ENCODE measurements around the gene ALDH18A1.
A peak's percentile ranks its signal among the peaks of the same experiment; 100 is the strongest.

Gene ALDH18A1

DNA sequence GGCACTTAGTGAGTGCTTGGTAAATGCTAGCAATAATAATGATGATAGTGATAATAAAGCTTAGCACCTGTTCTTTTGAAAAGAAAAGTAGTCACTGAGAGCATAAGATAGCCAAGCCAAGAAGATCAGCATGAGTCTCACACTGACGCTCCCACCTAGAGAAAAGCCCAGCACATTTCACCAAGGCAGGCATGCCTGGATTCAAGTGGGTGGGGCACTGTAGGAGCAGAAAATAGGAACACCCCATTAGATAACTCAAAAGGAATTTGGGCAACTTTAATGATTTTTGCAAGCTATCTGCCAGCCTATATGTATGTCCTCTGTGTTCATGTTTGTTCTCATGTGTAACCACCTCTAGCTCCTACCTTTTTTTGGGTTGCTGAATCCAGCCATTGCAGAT, 77.2 kb downstream of the ALDH18A1 start:
- no peak for DNase-seq (ENCODE audit: low spot score)

DNA sequence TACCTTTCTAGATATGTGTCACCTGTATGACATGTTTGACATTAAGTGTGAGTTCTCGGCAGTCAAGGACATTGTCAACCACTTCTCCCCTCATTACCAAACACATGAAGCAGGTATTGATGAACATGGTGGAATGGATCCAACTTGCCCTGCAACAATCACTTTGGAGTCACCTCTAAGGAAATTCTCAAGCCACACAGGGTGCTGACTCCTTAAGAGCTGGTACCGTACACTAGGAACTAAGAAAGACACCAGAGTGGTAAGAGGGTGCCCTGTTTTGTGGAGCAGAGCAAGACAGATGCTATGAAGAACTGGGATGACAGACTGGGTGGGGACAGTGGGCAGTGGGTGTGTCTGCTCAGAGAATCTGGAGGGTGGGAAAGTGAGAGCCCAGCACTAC, 77.9 kb downstream of the ALDH18A1 start:
- DNase-seq (ENCODE audit: low spot score): no peak

DNA sequence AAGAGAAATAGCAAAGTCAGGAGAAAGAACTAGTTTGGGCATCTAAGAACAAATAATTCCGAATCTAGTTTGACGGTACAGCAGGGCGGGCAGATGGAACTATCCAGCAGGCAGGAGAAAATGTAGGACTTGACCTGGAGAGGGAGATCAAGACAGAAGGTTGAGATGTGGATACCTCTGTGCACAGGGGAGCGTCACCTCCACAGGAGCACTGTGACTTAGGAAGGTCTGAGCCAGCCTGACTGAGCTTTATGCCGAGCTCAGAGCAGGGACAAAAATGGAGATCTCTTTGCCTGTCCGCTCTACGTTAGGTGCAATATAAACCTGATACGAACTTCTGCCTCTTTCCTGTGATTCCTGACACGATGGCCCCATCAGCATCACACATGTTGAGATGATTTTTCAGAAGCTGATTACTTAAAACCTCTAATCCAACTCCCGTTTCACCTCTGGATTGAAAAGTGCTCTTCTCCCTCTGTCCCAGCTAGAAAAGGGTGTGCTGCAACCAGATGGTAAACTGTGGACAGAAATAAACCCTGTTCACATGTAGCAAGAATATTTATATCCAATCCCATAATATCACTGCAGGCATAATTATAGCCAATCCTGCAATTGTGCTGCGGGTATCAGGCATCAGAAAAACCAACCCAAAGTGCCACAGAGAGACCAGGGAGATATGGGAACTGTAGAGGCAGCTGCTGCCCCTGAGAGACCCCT, 81.7 kb downstream of the ALDH18A1 start:
- no peak for DNase-seq (ENCODE audit: low spot score)

DNA sequence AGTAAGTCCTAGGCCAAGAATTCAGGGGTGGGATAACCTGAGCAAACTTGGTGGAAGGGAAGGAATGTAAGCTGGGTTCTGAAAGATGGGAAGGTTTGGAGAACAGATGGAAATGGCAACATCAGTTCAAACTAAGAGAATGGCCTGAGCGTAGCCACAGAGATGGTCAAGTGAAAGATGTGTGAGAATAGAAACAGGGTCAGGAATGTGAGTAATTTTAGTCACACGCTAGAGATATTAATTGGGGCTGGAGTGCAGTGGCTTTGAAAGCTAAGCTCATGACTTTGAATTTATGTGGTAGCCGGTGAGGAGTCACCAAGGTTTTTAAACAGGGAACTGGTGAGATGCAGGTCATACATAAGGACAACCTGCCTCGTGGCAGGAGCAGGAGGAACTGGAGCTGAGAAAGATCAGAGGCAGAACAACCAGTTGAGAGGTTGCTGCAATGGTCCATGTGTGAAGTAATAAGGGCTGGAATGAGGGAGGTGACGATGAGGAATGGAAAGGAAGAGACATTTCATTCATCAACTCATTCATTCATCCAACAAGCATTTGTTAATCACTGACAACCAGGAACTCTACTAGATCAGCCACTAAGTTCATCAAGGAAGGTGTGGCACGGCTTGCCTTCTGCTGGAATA, 82.4 kb downstream of the ALDH18A1 start:
- no peak for DNase-seq (ENCODE audit: low spot score)

DNA sequence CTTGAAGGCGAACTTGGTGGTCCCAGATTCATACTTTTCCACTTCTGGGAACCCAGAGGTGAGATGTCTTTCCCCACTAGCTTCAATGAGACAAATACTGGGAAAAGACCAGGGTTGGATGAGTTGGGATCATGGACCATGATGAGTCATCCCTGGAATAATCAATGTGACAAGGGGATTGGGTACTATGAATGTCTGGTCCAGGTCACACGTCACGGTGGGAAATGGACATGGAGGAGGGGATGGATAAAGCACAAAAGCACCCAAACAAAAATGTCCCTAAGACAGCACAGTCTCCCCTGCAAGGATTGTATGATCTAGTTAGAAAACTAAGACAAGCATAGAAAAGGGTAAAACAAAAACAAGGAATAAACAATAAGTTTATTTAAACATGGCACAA, 83.0 kb downstream of the ALDH18A1 start:
- no peak for DNase-seq (ENCODE audit: low spot score)

DNA sequence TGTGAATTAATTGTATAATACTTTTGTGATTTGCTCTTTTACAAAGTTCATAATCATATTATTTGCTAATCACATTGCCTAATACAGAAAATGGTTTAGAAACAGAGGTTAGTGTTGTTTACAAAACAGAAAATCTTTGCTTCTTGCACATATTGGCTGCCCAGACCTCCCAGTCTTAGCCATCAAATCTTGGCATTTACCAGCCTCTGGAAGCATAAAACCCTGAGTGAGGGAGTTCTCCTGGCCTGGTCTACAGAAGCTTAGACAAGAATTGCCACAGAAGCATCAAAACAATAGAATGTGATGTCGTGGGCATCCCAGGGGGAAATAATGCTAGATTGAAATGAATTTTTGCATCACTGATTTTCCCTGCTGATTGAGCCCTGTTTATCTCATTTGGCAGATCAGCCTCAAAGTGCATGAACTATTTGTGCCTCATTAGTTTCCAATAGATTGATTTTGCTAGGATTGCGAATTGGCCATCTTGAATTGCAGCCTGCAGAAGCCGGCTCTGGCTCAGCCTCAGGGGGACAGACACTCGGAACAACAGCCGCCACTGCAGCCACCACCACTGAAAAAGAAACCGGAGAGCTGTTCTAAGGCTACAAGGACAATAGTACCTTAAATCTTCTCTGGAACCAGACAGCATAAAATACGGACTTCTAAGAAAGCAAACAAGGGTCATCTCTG, 84.2 kb downstream of the ALDH18A1 start:
- no peak for DNase-seq (ENCODE audit: low spot score)

DNA sequence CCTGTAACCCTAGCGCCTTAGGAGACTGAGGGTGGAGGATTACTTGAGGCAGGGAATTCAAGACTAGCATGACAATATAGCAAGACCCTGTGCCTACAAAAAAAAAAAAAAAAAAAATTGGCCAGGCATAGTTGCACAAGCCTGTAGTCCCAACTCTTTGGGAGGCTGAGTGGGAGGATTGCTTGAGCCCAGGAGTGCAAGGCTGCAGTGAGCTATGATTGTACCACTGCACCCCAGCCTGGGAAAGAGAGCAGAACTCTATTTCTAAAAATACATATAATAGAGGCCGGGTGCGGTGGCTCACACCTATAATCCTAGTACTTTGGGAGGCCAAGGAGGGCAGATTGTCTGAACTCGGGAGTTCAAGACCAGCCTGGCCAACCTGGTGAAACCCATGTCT, 85.1 kb downstream of the ALDH18A1 start:
- DNase-seq (ENCODE audit: low spot score): no peak

DNA sequence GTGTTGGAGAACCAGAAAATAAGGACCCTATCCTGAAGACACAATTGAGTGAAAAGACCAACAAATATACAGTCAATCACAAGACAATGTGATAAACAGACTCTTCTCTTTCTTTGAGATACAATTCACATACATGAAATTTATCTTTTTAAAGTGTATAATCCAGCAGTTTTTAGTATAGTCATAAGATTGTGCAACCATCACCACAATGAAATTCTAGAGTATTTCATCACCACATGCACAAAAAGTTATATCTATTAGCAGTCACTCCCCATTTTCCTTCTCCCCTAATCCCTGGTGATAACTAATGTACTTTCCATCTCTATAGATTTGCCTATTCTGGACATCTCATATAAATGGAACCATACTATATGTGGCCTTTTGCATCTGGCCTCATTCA, 87.1 kb downstream of the ALDH18A1 start:
- no peak for DNase-seq (ENCODE audit: low spot score)

DNA sequence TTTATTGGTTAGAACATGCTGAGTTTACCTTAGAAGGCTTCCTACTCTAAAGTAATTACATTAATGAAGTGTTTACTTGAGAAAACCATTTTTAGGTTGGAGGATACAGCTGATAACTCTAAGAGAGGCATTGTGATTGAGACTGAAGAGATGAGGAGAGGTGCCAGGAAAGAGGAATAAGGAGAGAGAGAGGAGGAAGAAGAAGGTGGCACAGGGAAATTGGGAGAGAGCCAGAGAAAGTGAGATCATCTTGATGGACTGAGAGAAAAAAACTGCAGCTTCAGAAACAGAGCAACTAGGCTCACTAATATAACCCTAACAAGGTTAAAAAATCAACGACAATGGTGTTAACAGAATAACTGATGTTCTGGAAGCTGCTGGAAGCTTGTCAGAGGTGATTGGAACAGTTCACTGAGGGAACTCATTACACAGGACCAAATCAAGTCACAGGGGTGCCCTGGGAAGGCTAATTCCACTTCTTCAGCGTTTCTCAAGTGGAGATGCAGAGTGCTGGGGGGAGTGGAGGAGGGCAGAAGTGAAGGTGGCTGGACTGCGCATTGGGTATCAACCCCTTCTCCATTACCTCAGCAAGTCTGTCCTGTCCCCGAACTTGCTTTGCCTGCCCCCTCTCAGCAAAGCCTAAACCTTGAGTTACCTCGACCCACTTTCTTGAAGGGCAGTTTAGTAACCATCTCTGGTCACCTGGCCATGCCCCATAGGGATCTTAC, 88.4 kb downstream of the ALDH18A1 start:
- DNase-seq (ENCODE audit: low spot score): no peak

DNA sequence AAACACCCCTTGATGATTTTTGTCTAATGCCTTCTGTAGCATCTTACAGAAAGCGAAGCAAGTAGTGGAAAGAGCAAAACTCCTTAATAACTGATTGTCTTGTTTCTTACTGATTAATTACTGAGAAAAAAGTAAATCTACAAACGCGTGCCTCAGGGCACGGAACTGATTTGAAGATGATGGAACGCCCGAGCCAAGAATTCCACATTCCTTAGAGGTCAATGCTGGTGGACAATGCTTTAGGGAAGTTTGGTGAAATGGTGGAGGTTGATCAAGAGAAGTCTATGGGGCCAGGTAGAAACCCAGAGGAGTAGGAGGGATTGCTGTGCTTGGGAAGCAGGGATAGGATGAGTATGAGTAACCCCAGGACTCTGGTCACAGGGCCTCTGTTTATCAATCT, 90.4 kb downstream of the ALDH18A1 start:
- no peak for DNase-seq (ENCODE audit: low spot score)

DNA sequence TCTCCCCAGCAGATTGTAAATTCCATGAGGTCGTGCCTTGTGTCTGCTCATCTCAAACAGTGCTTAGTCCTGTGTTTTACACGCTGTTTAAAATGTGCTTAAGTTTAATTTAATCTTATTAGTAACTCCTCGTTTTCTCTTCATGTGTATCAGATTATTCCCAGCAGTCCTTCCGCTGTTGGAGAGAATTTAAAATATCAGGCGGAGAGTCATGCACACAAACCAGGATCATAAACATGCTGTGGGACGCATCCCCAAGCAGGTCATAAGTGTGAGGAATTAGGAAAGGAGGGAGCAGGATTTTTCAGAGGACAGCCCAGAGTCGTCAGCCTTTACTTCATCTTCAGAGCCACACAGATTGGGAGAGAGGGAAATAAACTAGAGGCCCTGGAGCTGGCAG, 91.2 kb downstream of the ALDH18A1 start:
- DNase-seq (ENCODE audit: low spot score): no peak

DNA sequence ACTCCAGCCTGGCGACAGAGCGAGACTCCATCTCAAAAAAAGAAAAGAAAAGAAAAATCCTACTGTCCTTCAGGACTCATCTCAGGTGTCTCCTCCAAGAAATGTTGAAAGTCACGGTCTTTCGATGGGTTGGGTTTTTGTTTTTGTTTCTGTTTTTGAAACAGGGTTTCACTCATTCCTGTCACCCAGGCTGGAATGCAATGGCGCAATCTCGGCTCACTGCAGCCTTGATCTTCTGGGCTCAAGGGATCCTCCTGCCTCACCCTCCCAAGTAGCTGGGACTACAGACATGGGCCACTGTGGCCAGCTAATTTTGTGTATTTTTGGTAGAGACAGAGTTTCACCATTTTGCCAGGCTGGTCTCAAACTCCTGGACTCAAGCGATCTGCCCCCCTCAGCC, 92.2 kb downstream of the ALDH18A1 start:
- DNase-seq (ENCODE audit: low spot score): no peak

DNA sequence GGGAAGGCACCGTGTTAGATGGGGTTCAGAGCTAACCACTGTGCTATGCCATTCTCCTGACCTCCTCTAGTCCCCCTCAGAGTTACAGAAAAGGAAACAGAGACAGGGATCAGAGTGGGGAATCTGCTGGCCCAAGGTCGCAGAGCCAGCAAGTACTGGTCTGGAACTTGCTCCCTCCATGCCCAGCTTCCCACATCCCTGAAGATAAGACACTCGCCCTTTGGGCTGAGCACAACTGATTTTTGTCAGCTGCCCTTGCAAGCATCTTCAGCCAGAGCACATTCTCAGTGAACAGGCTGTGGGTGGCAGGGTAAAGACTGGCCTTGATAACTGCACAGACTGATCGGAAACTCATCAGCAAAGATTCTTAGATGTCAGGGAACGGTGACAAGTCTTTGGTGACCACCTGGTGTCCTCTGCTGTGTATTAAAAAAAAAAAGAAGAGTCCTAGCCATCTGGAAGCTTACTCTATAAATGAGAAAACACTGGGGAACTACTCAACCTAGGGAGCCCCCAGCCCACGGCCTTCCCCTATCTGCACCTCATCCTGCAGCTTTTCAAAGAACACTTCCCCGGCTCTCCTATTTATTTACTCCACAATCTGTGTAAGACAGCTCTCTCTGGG, 94.1 kb downstream of the ALDH18A1 start:
- no peak for DNase-seq (ENCODE audit: low spot score)

DNA sequence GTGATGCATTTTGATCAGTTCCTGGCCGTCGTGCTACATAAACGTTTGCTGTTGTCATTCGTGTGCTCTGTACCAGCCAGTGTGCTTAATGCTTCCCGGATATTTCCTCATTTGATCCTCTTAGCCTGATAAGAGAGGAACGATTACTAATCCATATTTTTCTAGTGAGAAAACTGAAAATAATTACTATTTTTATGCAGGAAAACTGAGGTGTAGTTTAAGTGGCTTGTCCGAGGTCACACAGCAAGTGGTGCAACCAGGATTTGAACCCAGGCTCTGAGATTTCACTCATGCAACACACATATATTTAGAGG, 94.7 kb downstream of the ALDH18A1 start:
- no peak for DNase-seq (ENCODE audit: low spot score)

DNA sequence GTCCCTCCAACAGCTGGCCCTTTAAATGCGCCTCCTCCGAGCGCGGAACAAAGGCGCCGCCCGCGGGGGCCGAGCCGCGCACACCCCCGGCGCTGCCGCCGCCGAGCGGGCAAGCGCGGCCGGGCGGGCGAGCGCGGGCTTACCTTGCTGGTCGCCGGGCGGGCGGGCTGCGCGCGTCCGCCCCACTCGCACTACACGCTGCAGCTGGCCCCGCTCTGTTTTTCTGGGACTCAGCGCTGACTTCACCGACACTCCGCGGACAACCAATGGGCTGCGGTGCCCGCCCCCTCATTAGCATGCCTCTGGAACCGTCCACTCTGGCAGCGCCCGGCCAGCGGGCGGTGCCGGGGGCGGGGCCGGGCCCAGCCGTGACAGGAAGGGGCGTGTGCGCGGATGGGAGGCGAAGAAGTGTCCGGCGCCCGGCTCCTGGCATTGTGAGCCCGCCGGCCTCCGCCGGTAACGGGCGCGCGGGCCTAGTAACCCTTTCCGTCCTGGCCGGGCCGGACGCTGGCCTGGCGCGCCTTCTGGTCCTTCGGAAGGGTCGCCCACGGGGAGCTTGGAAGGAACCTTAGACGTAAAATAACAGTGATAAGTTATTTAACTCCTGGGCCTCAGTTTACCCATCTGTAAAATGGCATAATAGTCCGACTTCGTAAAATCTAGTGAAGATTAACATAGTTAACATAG, 95.2 kb downstream of the ALDH18A1 start, which contains the start of gene SORBS1:
Gene SORBS1, minus strand, starts transcription at position 195 of the 687 bp plus-strand sequence. CDS start 120,236 bp downstream, outside the sequence.
- peak; percentile 92 for DNase-seq (ENCODE audit: low spot score)

DNA sequence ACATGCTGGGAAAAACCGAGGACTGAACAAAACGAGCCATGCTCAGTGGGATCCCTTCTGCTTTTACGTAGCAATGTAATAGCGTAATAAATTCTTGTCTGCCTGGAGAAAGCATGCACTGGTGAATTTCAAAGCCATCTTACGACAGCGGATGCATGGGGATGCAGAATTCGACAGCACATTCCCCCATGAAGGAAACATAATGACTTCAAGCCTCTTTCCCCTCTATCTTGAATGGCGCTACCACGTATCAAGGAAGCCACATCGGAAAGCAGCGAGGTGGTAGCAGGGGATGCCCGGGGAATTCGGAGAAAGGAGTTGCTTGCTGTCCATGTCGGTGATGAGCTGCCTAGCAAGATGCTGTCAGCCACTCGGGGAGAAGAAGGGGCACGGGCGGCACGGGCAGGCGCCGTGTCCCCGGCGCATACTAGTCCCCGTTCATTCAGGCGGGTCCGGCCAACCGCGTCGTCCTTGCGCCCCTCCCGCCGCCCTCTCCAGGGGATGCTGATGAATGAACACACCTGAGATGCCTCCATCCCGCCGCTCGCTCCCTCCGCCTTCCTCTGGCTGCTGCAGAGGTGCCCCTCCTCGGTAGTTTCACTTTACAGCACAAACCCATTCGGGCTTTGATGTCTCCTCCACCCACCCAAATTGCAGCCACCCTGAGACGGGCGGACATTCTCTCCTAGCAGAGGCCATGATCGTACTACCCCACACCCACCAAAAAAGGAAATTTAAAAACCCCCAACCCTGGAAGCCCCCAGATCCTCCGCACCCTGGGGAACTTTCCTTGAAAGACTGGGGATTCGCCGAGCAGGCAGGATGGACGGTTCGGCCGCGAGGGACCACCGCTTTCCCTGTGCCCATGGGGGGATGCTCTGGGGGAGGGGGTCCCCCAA, 96.0 kb downstream of the ALDH18A1 start:
- DNase-seq (ENCODE audit: low spot score): peak; percentile 21

DNA sequence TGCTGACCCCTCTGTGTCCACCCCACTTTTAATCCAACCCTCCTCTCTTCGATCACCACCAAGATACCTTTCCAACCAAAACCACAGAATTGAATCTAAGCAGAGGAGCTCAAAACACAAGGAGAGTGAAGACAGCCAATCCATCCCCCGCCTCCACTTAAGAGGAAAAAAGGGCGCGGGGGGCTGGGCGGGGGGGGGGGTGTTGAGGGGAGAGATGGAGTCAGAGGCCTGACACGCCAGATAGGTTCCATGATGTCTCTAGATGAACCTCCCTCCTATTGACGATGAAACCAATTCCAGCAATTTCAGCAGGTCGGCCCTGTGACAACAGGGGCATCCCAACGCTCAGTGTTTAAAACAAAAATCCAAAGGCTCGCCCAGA, 96.6 kb downstream of the ALDH18A1 start:
- no peak for DNase-seq (ENCODE audit: low spot score)

DNA sequence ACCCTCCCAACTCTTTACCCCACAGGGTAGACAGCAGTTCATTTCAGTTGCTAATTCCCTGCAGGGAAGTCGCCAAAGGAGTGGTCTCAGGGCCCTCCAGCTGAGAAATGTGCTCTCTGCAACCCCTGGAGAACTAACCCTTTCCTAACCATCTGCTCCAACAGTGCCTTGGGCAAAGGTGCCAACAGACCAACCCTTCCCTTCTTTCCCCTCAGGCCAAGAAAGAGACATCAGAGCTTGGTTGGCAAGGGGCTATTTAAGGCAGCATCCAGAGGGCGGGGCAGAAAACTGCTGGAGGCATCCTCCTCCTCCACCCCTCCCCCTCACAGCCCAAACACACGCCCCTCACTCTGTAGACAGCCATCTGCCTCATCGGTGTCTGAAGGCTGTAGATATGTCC, 97.0 kb downstream of the ALDH18A1 start:
- no peak for DNase-seq (ENCODE audit: low spot score)

DNA sequence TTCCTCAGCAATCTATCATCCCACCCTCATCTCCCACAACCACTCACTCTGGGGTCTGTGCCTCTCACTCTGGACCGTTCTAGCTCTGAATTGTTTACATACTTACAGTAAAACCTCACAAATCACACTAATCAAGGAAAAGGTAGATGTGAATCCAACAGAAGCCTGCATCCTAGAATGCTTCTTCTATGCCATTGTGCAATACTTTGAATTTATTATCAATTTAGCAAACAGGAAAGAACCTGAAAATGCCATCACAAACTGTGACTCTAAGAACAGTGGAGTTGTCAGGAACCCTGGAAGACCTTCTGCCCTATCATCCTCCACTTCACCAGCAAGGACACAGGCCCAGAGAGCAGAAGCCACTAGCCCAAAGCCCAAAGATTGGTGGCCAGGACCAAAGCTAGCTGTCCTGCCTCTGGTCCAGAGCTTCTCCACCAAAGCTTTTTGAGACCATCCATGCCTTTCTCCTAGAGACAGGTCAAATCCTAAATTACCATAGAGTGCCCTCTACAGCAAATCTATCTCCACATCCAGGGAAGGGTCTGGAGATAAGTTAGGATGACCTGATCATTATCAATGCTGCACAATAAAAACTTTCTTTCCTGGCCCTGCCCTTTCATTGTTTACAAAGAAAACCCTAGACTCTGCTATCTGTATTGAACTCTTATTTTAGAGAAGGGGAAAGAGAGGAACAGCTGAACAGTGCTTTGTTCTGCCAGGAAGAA, 97.8 kb downstream of the ALDH18A1 start:
- DNase-seq (ENCODE audit: low spot score): no peak
